ENCODE measurements around the gene ZNF277. TPM values are rescaled to one million over a fixed set of nuclear protein-coding genes. Genes with fewer than 3 reads are reported as not detected.

ZNF277 gene
- 10 to 100 TPM; 22.7 to 30.4 TPM for total RNA-seq

GRCh38 chr7:112206238-112206990, at the start of gene ZNF277, which contains the start of gene DOCK4:
Gene ZNF277, plus strand, starts transcription at chr7:112206695. Its CDS starts 22 bp downstream, at chr7:112206717.
Gene DOCK4, minus strand, starts transcription at chr7:112206399. Its CDS starts 261 bp downstream, at chr7:112206138.
- Mint-ChIP-seq H3K27ac (peak within 1 kb of the TSS; percentile 94 to 97), H3K36me3 (peaks cover 8 to 9% of the 10 kb centered on the region in 2 donors), H3K9me3 (no peaks in the 10 kb centered on the region)
- ATAC-seq: peak; percentile 93 to 94
- peak; percentile 98 to 99 for DNase-seq (ENCODE audit: low spot score in 2 of 2)

- ATAC-seq (peak in 1 of 2 donors; percentile 48), DNase-seq (ENCODE audit: low spot score in 2 of 2) (no peak)
- Mint-ChIP-seq H3K27ac (no peak overlapping the region), H3K9me3 (no peaks in the 10 kb centered on the region), H3K36me3 (no peaks in the 10 kb centered on the region)
Observed at GRCh38 chr7:112157072-112157471, 49.4 kb upstream of the ZNF277 start.

- ATAC-seq (no peak), DNase-seq (ENCODE audit: low spot score in 2 of 2) (no peak)
- Mint-ChIP-seq H3K36me3 (no peaks in the 10 kb centered on the region), H3K9me3 (no peaks in the 10 kb centered on the region), H3K27ac (no peak overlapping the region)
Observed at GRCh38 chr7:112159351-112159750, 47.1 kb upstream of the ZNF277 start.

- ATAC-seq (no peak), DNase-seq (ENCODE audit: low spot score in 2 of 2) (no peak)
- Mint-ChIP-seq H3K9me3 (no peaks in the 10 kb centered on the region), H3K27ac (no peak overlapping the region), H3K36me3 (no peaks in the 10 kb centered on the region)
Observed at GRCh38 chr7:112160130-112160770, 46.2 kb upstream of the ZNF277 start.

GRCh38 chr7:112160771-112161150, 45.7 kb upstream of the ZNF277 start:
- ATAC-seq (no peak), DNase-seq (ENCODE audit: low spot score in 2 of 2) (no peak)
- Mint-ChIP-seq H3K9me3 (no peaks in the 10 kb centered on the region), H3K36me3 (no peaks in the 10 kb centered on the region), H3K27ac (no peak overlapping the region)

GRCh38 chr7:112161253-112162141, 45.0 kb upstream of the ZNF277 start:
- no peak overlapping the region for H3K27ac Mint-ChIP-seq
- no peaks in the 10 kb centered on the region for H3K36me3 Mint-ChIP-seq
- no peak for ATAC-seq
- DNase-seq (ENCODE audit: low spot score in 2 of 2): no peak
- no peaks in the 10 kb centered on the region for H3K9me3 Mint-ChIP-seq

GRCh38 chr7:112162142-112162766, 44.2 kb upstream of the ZNF277 start:
- DNase-seq (ENCODE audit: low spot score in 2 of 2): no peak

GRCh38 chr7:112162784-112163506, 43.5 kb upstream of the ZNF277 start:
- no peaks in the 10 kb centered on the region for H3K36me3 Mint-ChIP-seq
- DNase-seq (ENCODE audit: low spot score in 2 of 2) (no peak), ATAC-seq (no peak)
- H3K9me3 Mint-ChIP-seq: no peaks in the 10 kb centered on the region
- H3K27ac Mint-ChIP-seq: no peak overlapping the region

More at GRCh38 chr7:112162142-112162766, 44.2 kb upstream of the ZNF277 start:
- H3K36me3 Mint-ChIP-seq: no peaks in the 10 kb centered on the region
- no peaks in the 10 kb centered on the region for H3K9me3 Mint-ChIP-seq
- H3K27ac Mint-ChIP-seq: no peak overlapping the region
- ATAC-seq: no peak

- ATAC-seq: no peak
- Mint-ChIP-seq H3K27ac (no peak overlapping the region), H3K36me3 (no peaks in the 10 kb centered on the region), H3K9me3 (no peaks in the 10 kb centered on the region)
- DNase-seq (ENCODE audit: low spot score in 2 of 2): no peak
Observed at GRCh38 chr7:112167147-112167546, 39.3 kb upstream of the ZNF277 start.

- Mint-ChIP-seq H3K9me3 (no peaks in the 10 kb centered on the region), H3K36me3 (no peaks in the 10 kb centered on the region), H3K27ac (peak overlapping the region in 1 of 2 donors; percentile 62)
- DNase-seq (ENCODE audit: low spot score in 2 of 2) (no peak), ATAC-seq (no peak)
Observed at GRCh38 chr7:112168915-112169314, 37.6 kb upstream of the ZNF277 start.

- Mint-ChIP-seq H3K27ac (no peak overlapping the region), H3K36me3 (no peaks in the 10 kb centered on the region), H3K9me3 (no peaks in the 10 kb centered on the region)
- ATAC-seq (no peak), DNase-seq (ENCODE audit: low spot score in 2 of 2) (no peak)
Observed at GRCh38 chr7:112171673-112172072, 34.8 kb upstream of the ZNF277 start.

- no peaks in the 10 kb centered on the region for H3K9me3 Mint-ChIP-seq
- DNase-seq (ENCODE audit: low spot score in 2 of 2) (no peak), ATAC-seq (no peak)
- no peak overlapping the region for H3K27ac Mint-ChIP-seq
- no peaks in the 10 kb centered on the region for H3K36me3 Mint-ChIP-seq
Observed at GRCh38 chr7:112172870-112173567, 33.5 kb upstream of the ZNF277 start.

- Mint-ChIP-seq H3K36me3 (no peaks in the 10 kb centered on the region), H3K9me3 (no peaks in the 10 kb centered on the region), H3K27ac (no peak overlapping the region)
- no peak for ATAC-seq
- DNase-seq (ENCODE audit: low spot score in 2 of 2): no peak
Observed at GRCh38 chr7:112173568-112173905, 33.0 kb upstream of the ZNF277 start.

- no peaks in the 10 kb centered on the region for H3K36me3 Mint-ChIP-seq
- no peak overlapping the region for H3K27ac Mint-ChIP-seq
- ATAC-seq (no peak), DNase-seq (ENCODE audit: low spot score in 2 of 2) (no peak)
- H3K9me3 Mint-ChIP-seq: no peaks in the 10 kb centered on the region
Observed at GRCh38 chr7:112174192-112174591, 32.3 kb upstream of the ZNF277 start.

- no peaks in the 10 kb centered on the region for H3K9me3 Mint-ChIP-seq
- H3K27ac Mint-ChIP-seq: no peak overlapping the region
- H3K36me3 Mint-ChIP-seq: no peaks in the 10 kb centered on the region
- DNase-seq (ENCODE audit: low spot score in 2 of 2) (no peak), ATAC-seq (no peak)
Observed at GRCh38 chr7:112176241-112176640, 30.3 kb upstream of the ZNF277 start.

Data from activated naive CD4-positive, alpha-beta T cell treated with anti-CD3 and anti-CD28 coated beads, Interleukin-2, amount 50 U/mL, for 72 hours (primary cell).